HepG2 (cell line): ENCODE results near the gene MTHFD1L. TPM values are rescaled to one million over a fixed set of nuclear protein-coding genes. Genes with fewer than 3 reads are reported as not detected.
A peak's percentile ranks its signal among the peaks of the same experiment; 100 is the strongest.

ENCODE experiments used
- ARHGAP35 ChIP-seq: sonication (generic); formaldehyde crosslinking; IDR thresholded peaks from 2 replicates; pipeline ENCODE4 v1.9.0; 2022; ENCODE audit warnings: mild to moderate bottlenecking, inconsistent platforms, moderate library complexity, missing genetic modification reagents, borderline replicate concordance
- BRD4 ChIP-seq: sonication (generic); formaldehyde crosslinking; IDR thresholded peaks from 2 replicates; pipeline ENCODE4 v1.4.0; 2020; ENCODE audit warnings: missing genetic modification reagents
- CCAR2 ChIP-seq: fragments of 200-400 bp; formaldehyde crosslinking; optimal IDR thresholded peaks from 2 replicates; pipeline ENCODE3; 2018; ENCODE audit warnings: low read depth, mild to moderate bottlenecking, low read length, moderate library complexity
- EED ChIP-seq: sonication (generic); formaldehyde crosslinking; IDR thresholded peaks from 2 replicates; pipeline ENCODE4 v1.5.0; 2020; ENCODE audit warnings: mild to moderate bottlenecking, missing genetic modification reagents
- MEIS1 ChIP-seq: sonication (generic); formaldehyde crosslinking; IDR thresholded peaks from 2 replicates; pipeline ENCODE4 v1.9.0; 2021; ENCODE audit warnings: mild to moderate bottlenecking, missing genetic modification reagents, moderate library complexity, borderline replicate concordance
- PAF1 ChIP-seq: IDR thresholded peaks from 2 replicates; pipeline ENCODE4 v1.6.1; 2016; ENCODE audit warnings: missing genetic modification reagents, missing compliant biosample characterization
- PHF21A ChIP-seq: sonication (generic); formaldehyde crosslinking; IDR thresholded peaks from 2 replicates; pipeline ENCODE4 v1.5.0; 2020; ENCODE audit warnings: mild to moderate bottlenecking, missing genetic modification reagents
- RFXAP ChIP-seq: sonication (generic); formaldehyde crosslinking; IDR thresholded peaks from 2 replicates; pipeline ENCODE4 v1.4.0; 2020; ENCODE audit warnings: missing genetic modification reagents, borderline replicate concordance
- RORA ChIP-seq: sonication (generic); formaldehyde crosslinking; IDR thresholded peaks from 2 replicates; pipeline ENCODE4 v1.5.0; 2020; ENCODE audit warnings: mild to moderate bottlenecking, missing genetic modification reagents, moderate library complexity
- SATB2 ChIP-seq: sonication (generic); formaldehyde crosslinking; IDR thresholded peaks from 2 replicates; pipeline ENCODE4 v1.5.0; 2020; ENCODE audit warnings: missing genetic modification reagents
- SMAD1 ChIP-seq: sonication (generic); formaldehyde crosslinking; IDR thresholded peaks from 2 replicates; pipeline ENCODE4 v1.4.0; 2020; ENCODE audit warnings: missing genetic modification reagents, low read depth, mild to moderate bottlenecking, borderline replicate concordance
- TCF7L2 ChIP-seq: IDR thresholded peaks from 2 replicates; pipeline ENCODE4 v1.6.1; 2011; ENCODE audit warnings: mild to moderate bottlenecking, low read depth, low read length, moderate library complexity
- ZNF180 ChIP-seq: sonication (generic); formaldehyde crosslinking; IDR thresholded peaks from 2 replicates; pipeline ENCODE4 v1.4.0; 2020; ENCODE audit warnings: low read depth, missing genetic modification reagents, borderline replicate concordance
- ZNF577 ChIP-seq: sonication (generic); formaldehyde crosslinking; IDR thresholded peaks from 2 replicates; pipeline ENCODE4 v1.4.0; 2020; ENCODE audit warnings: mild to moderate bottlenecking, low read depth, missing genetic modification reagents, borderline replicate concordance
- ZNF891 ChIP-seq: sonication (generic); formaldehyde crosslinking; IDR thresholded peaks from 2 replicates; pipeline ENCODE4 v1.5.0; 2020; ENCODE audit warnings: mild to moderate bottlenecking, missing genetic modification reagents
- polyA plus RNA-seq, 8 experiments: library from polyadenylated mRNA; depleted of rRNA in 3 of 8; stranded (reverse) in 7 of 8; unstranded in 1 of 8; fragments of >200 nt; fragmentation: Illumina TruSeq in 4 of 8; extraction: Trizol in 4 of 8; gene quantifications; 2 replicates each; pipeline versions ENCODE4 v1.2.1 to v1.2.3, GENCODE V29; 2011 to 2016; ENCODE audit warnings: low read depth in 4 of 8, missing spikeins in 1 of 8, mixed read lengths in 1 of 8; ENCODE audit not compliant: insufficient read depth in 1 of 8
- total RNA-seq, 5 experiments: library from RNA; depleted of rRNA; stranded (reverse); fragments of >200 nt; fragmentation: Illumina TruSeq; extraction: Trizol; gene quantifications; 2 replicates each; pipeline ENCODE4 v1.2.3, GENCODE V29; 2016; ENCODE audit warnings: low read depth in 1 of 5
- TF ChIP-seq, protein P1 (sequence below): sonication (generic); formaldehyde crosslinking; IDR thresholded peaks from 2 replicates; pipeline ENCODE4 v1.9.0; 2021; ENCODE audit warnings: missing genetic modification reagents, borderline replicate concordance
- TF ChIP-seq, protein P2 (sequence below): sonication (generic); formaldehyde crosslinking; IDR thresholded peaks from 2 replicates; pipeline ENCODE4 v1.5.1; 2020; ENCODE audit warnings: mild to moderate bottlenecking, missing genetic modification reagents, moderate library complexity
- TF ChIP-seq, protein P3 (sequence below): sonication (generic); formaldehyde crosslinking; IDR thresholded peaks from 2 replicates; pipeline ENCODE4 v1.8.0; 2022; ENCODE audit warnings: missing genetic modification reagents, mild to moderate bottlenecking, inconsistent platforms, borderline replicate concordance
- TF ChIP-seq, protein P4 (sequence below): sonication (generic); formaldehyde crosslinking; IDR thresholded peaks from 2 replicates; pipeline ENCODE4 v1.8.1; 2022; ENCODE audit warnings: mild to moderate bottlenecking, missing genetic modification reagents

The MTHFD1L gene
- total and polyA plus RNA-seq, 2 of the 13 experiments (the other 11 are each of a cell fraction or from before 2014, with no cell fraction given), result 24.0 to 39.6 TPM

DNA sequence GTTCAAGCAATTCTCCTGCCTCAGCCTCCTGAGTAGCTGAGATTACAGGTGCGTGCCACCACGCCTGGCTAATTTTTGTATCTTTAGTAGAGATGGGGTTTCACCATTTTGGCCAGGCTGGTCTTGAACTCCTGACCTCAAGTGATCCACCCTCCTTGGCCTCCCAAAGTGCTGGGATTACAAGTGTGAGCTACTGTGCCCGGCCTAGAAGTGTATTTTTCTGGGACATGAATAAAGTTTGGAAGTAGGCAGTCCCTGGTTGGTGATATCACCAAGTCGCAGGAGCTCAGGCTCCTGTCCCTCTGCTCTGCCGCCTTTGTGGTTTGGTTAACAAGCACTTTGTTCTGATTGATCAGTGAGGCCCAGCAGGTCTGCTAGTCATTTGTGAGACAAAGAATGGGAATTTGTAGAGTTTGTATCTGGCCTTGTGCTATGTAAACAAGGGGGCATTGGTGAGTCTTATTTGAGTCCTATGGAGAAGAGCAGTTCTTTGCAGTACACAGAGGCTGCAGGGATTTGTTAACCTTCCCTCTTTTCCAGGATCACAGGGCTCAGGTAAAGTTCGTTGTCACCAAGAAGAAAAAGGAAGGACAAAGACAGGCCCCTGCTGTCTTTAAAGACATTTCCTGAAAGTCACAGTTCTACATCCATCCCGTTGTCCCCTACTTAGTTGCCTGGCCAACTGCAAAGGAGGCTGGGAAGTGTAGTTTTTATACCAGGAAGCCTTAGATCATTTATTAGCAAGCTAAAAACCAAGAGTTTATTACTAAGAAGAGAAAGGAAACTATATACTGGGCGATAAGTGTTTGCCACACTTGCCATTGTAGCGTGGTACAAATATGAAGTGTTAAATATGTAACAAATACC, 13.1 kb downstream of the MTHFD1L start (continued):
- TF ChIP-seq SATB2 (CRISPR knock-in tag) (no peak), RFXAP (CRISPR knock-in tag) (no peak), SMAD1 (CRISPR knock-in tag) (no peak), BRD4 (CRISPR knock-in tag) (no peak), ARHGAP35 (CRISPR knock-in tag) (no peak), MEIS1 (CRISPR knock-in tag) (no peak; the same call in 1 of the 2 replicates), RORA (CRISPR knock-in tag) (no peak), ZNF577 (CRISPR knock-in tag) (no peak), ZNF180 (CRISPR knock-in tag) (no peak), CCAR2 (no peak), PHF21A (CRISPR knock-in tag) (no peak; the same call in none of the 2 replicates), ZNF891 (CRISPR knock-in tag) (no peak), TCF7L2 (no peak), EED (CRISPR knock-in tag) (no peak), PAF1 (CRISPR knock-in tag) (no peak)
- TF ChIP-seq, protein P1, sequence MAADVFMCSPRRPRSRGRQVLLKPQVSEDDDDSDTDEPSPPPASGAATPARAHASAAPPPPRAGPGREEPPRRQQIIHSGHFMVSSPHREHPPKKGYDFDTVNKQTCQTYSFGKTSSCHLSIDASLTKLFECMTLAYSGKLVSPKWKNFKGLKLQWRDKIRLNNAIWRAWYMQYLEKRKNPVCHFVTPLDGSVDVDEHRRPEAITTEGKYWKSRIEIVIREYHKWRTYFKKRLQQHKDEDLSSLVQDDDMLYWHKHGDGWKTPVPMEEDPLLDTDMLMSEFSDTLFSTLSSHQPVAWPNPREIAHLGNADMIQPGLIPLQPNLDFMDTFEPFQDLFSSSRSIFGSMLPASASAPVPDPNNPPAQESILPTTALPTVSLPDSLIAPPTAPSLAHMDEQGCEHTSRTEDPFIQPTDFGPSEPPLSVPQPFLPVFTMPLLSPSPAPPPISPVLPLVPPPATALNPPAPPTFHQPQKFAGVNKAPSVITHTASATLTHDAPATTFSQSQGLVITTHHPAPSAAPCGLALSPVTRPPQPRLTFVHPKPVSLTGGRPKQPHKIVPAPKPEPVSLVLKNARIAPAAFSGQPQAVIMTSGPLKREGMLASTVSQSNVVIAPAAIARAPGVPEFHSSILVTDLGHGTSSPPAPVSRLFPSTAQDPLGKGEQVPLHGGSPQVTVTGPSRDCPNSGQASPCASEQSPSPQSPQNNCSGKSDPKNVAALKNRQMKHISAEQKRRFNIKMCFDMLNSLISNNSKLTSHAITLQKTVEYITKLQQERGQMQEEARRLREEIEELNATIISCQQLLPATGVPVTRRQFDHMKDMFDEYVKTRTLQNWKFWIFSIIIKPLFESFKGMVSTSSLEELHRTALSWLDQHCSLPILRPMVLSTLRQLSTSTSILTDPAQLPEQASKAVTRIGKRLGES (CRISPR knock-in tag), result no peak
- TF ChIP-seq, protein P2, sequence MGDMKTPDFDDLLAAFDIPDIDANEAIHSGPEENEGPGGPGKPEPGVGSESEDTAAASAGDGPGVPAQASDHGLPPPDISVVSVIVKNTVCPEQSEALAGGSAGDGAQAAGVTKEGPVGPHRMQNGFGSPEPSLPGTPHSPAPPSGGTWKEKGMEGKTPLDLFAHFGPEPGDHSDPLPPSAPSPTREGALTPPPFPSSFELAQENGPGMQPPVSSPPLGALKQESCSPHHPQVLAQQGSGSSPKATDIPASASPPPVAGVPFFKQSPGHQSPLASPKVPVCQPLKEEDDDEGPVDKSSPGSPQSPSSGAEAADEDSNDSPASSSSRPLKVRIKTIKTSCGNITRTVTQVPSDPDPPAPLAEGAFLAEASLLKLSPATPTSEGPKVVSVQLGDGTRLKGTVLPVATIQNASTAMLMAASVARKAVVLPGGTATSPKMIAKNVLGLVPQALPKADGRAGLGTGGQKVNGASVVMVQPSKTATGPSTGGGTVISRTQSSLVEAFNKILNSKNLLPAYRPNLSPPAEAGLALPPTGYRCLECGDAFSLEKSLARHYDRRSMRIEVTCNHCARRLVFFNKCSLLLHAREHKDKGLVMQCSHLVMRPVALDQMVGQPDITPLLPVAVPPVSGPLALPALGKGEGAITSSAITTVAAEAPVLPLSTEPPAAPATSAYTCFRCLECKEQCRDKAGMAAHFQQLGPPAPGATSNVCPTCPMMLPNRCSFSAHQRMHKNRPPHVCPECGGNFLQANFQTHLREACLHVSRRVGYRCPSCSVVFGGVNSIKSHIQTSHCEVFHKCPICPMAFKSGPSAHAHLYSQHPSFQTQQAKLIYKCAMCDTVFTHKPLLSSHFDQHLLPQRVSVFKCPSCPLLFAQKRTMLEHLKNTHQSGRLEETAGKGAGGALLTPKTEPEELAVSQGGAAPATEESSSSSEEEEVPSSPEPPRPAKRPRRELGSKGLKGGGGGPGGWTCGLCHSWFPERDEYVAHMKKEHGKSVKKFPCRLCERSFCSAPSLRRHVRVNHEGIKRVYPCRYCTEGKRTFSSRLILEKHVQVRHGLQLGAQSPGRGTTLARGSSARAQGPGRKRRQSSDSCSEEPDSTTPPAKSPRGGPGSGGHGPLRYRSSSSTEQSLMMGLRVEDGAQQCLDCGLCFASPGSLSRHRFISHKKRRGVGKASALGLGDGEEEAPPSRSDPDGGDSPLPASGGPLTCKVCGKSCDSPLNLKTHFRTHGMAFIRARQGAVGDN, result peak; percentile 42; the same call in 1 of the 2 replicates
- TF ChIP-seq, protein P3, sequence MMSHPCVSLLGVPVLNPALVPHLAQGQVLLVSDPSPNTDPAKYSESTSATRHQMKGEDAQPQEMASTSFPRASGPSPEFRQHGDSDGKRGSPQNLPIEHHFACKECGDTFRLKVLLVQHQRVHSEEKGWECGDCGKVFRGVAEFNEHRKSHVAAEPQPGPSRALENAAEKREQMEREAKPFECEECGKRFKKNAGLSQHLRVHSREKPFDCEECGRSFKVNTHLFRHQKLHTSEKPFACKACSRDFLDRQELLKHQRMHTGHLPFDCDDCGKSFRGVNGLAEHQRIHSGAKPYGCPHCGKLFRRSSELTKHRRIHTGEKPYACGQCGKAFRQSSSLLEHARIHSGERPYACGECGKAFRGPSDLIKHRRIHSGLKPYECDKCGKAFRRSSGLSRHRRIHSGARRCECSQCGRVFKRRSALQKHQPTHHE (CRISPR knock-in tag), result no peak
- TF ChIP-seq, protein P4, sequence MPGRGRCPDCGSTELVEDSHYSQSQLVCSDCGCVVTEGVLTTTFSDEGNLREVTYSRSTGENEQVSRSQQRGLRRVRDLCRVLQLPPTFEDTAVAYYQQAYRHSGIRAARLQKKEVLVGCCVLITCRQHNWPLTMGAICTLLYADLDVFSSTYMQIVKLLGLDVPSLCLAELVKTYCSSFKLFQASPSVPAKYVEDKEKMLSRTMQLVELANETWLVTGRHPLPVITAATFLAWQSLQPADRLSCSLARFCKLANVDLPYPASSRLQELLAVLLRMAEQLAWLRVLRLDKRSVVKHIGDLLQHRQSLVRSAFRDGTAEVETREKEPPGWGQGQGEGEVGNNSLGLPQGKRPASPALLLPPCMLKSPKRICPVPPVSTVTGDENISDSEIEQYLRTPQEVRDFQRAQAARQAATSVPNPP (CRISPR knock-in tag), result no peak
